HUES64 (cell line): Measurements from ENCODE around the gene DPPA2.

ENCODE experiments used
- H3K27ac ChIP-seq: 2 replicates; pipeline ENCODE4 v1.7.0; 2013; ENCODE audit warnings: low read depth, low read length, inconsistent platforms
- H3K27me3 ChIP-seq: 2 replicates; pipeline ENCODE4 v1.6.1; 2013; ENCODE audit warnings: mild to moderate bottlenecking, low read length; ENCODE audit not compliant: insufficient read depth
- H3K36me3 ChIP-seq: 2 replicates; pipeline ENCODE4 v1.6.1; 2013; ENCODE audit warnings: mild to moderate bottlenecking, low read length; ENCODE audit not compliant: insufficient read depth
- H3K4me1 ChIP-seq: 2 replicates; pipeline ENCODE4 v1.6.1; 2013; ENCODE audit warnings: mild to moderate bottlenecking, low read length, moderate library complexity; ENCODE audit not compliant: insufficient read depth
- H3K4me3 ChIP-seq: 2 replicates; pipeline ENCODE4 v1.5.1; 2013; ENCODE audit warnings: mild to moderate bottlenecking, low read length, moderate library complexity
- H3K9ac ChIP-seq: 2 replicates; pipeline ENCODE4 v1.6.1; 2013; ENCODE audit warnings: mild to moderate bottlenecking, low read depth, low read length
- H3K9me3 ChIP-seq: 2 replicates; pipeline ENCODE4 v1.6.1; 2013; ENCODE audit warnings: low read depth, low read length; ENCODE audit not compliant: insufficient read depth
- WGBS: fragments of 150-250, 120-280 bp; methylation state at CpG from one replicate; pipeline ENCODE4 v1.1.7; 2013; ENCODE audit warnings: missing lambda C conversion rate; 5-methylcytosine and 5-hydroxymethylcytosine counted together

DPPA2 gene

DNA sequence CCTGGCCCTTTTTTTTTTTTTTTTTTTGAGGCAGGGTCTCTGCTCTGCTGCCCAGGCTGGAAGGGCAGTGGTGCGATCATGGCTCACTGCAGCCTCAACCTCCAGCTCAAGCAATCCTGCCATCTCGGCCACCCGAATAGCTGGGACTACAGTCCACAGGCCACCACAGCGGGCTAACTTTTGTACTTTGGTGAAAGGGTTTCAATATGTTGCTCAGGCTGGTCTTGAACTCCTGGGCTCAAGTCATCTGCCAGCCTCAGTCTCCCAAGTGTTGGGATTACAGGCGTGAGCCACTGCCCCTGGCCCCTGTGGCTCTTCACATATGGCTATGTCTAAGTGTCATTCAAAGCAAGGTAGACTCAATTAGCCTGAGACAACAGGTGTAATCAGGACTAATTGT is 8.8 kb upstream of the DPPA2 start:
- Histone ChIP-seq H3K4me3 (no peak overlapping the region), H3K9ac (no peak overlapping the region), H3K27me3 (no peaks in the 10 kb centered on the region), H3K4me1 (no peaks in the 10 kb centered on the region; the same call in 1 of the 2 replicates), H3K36me3 (peaks cover 44% of the 10 kb centered on the region), H3K9me3 (no peaks in the 10 kb centered on the region), H3K27ac (no peak overlapping the region)
- 86% methylated on average over 5 of the region's 5 CpGs for WGBS

GRCh38 chr3:109313061-109313460 is 3.3 kb downstream of the DPPA2 start:
- no peak overlapping the region for H3K9ac ChIP-seq
- H3K27ac ChIP-seq, result no peak overlapping the region
- no peaks in the 10 kb centered on the region for H3K9me3 ChIP-seq
- H3K27me3 ChIP-seq, result no peaks in the 10 kb centered on the region
- WGBS, result 100% methylated on average over 1 of the region's 1 CpG
- peaks cover 30% of the 10 kb centered on the region for H3K4me1 ChIP-seq
- H3K4me3 ChIP-seq, result no peak overlapping the region
- no peaks in the 10 kb centered on the region; the same call in 1 of the 2 replicates for H3K36me3 ChIP-seq

GRCh38 chr3:109297496-109297895 is 18.8 kb downstream of the DPPA2 start:
- Histone ChIP-seq H3K27me3 (no peaks in the 10 kb centered on the region), H3K4me3 (no peak overlapping the region), H3K9ac (no peak overlapping the region), H3K36me3 (no peaks in the 10 kb centered on the region), H3K9me3 (no peaks in the 10 kb centered on the region), H3K4me1 (no peaks in the 10 kb centered on the region), H3K27ac (no peak overlapping the region)
- WGBS, result 100% methylated on average over 2 of the region's 2 CpGs

- Histone ChIP-seq H3K36me3 (no peaks in the 10 kb centered on the region), H3K27ac (no peak overlapping the region), H3K27me3 (no peaks in the 10 kb centered on the region), H3K9me3 (no peaks in the 10 kb centered on the region), H3K9ac (no peak overlapping the region), H3K4me3 (no peak overlapping the region), H3K4me1 (peaks cover 9% of the 10 kb centered on the region; the same call in 1 of the 2 replicates)
Observed at GRCh38 chr3:109284071-109284470, 32.2 kb downstream of the DPPA2 start.

DNA sequence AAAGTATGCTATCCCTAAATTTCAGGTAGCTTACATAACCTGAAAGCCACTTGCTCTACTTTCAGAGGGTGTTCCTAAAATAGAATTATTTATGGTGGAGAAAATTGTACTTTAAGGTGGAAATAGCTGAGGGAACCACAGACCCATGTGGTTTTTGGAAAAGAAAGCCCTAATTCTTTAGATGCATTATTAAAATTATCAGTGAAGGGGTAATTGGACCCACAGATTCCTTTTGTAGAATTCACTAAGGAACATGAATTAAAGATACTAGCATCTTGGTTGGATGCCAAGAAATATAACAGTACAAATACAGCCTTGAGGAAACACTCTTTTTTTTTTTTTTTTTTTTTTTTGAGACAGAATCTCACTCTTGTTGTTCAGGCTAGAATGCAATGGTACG is 37.8 kb downstream of the DPPA2 start:
- Histone ChIP-seq H3K27ac (no peak overlapping the region), H3K4me3 (no peak overlapping the region), H3K4me1 (peaks cover 5% of the 10 kb centered on the region; the same call in 1 of the 2 replicates), H3K27me3 (no peaks in the 10 kb centered on the region), H3K9ac (no peak overlapping the region), H3K36me3 (no peaks in the 10 kb centered on the region), H3K9me3 (no peaks in the 10 kb centered on the region)
- WGBS, result 93% methylated on average over 1 of the region's 1 CpG

- H3K27me3 ChIP-seq, result no peaks in the 10 kb centered on the region
- H3K4me3 ChIP-seq, result no peak overlapping the region
- H3K36me3 ChIP-seq, result no peaks in the 10 kb centered on the region
- H3K4me1 ChIP-seq, result peaks cover 5% of the 10 kb centered on the region; the same call in 1 of the 2 replicates
- no peaks in the 10 kb centered on the region for H3K9me3 ChIP-seq
- no peak overlapping the region for H3K27ac ChIP-seq
- 95% methylated on average over 3 of the region's 3 CpGs for WGBS
- no peak overlapping the region for H3K9ac ChIP-seq
Observed at GRCh38 chr3:109278141-109278540, 38.2 kb downstream of the DPPA2 start.

DNA sequence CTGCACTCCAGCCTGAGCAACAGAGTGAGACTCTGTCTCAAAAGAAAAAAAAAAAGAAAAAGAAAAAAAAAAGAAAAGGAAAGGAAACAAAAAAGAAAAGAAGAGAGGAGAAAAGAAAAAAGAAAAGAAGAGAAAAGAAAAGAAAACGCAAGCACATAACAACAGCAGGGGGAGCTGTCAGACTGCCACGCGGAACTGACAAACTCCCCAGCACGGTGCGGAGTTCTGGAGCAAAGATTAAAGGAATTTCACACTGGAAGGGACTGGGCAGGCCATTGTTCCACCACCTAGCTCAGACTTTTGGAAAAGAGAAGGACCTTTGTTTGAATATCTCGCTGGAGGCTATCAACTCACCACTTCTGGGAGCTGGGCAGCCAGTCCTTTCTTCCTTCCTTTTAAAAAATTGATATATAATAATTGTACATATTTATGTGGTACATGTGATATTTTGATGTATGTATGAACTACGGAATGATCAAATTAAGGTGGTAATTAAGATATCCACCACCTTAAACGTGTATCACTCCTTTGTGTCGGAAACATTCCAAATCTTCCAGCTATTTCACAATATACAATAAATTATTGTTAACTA is 40.5 kb downstream of the DPPA2 start:
- Histone ChIP-seq H3K9me3 (no peaks in the 10 kb centered on the region), H3K27ac (no peak overlapping the region), H3K9ac (no peak overlapping the region), H3K36me3 (no peaks in the 10 kb centered on the region), H3K4me1 (peaks cover 5% of the 10 kb centered on the region; the same call in 1 of the 2 replicates), H3K27me3 (no peaks in the 10 kb centered on the region), H3K4me3 (no peak overlapping the region)
- WGBS, result 20% methylated on average over 8 of the region's 9 CpGs

GRCh38 chr3:109270779-109271178 is 45.5 kb downstream of the DPPA2 start:
- no peaks in the 10 kb centered on the region for H3K27me3 ChIP-seq
- H3K9ac ChIP-seq, result no peak overlapping the region
- H3K27ac ChIP-seq, result no peak overlapping the region
- H3K4me3 ChIP-seq, result no peak overlapping the region
- 90% methylated on average over 7 of the region's 7 CpGs for WGBS
- peaks cover under 1% of the 10 kb centered on the region; the same call in 1 of the 2 replicates for H3K4me1 ChIP-seq
- H3K9me3 ChIP-seq, result no peaks in the 10 kb centered on the region
- no peaks in the 10 kb centered on the region for H3K36me3 ChIP-seq

DNA sequence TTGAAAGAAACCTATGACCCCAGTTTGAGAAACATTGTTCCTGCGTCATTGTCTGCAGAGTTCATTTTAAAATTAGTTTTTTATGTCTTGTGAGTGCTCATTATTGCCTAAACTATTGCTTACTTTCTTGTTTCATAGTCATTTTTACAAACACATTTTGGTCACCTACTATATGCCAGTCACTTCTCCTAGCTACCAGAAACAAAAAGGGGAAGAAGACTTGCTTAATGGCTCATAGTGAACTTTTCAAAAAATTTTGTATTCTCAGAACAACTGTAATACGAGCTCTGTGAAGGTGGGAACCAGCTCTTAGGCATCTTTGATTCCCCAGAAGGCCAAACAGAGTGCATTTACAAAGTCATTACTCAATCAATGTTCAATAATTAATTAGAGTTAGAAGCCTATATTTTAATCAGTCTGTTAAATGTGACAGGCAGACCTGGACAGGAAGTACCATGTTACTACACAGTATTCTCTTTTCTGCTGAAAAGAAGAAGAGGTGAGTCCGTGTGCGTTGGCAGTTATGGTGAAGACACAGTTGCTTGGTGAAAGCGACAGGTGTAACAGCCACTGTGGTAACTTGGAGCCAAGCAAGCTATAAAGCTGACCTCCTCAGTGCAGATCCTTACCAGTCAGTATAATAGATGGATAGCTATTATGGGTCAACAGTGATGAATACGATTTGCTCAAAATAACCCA is 46.6 kb downstream of the DPPA2 start:
- WGBS, result 96% methylated on average over 4 of the region's 6 CpGs
- Histone ChIP-seq H3K9ac (no peak overlapping the region), H3K9me3 (no peaks in the 10 kb centered on the region), H3K27ac (no peak overlapping the region), H3K4me3 (no peak overlapping the region), H3K4me1 (no peaks in the 10 kb centered on the region), H3K36me3 (no peaks in the 10 kb centered on the region), H3K27me3 (no peaks in the 10 kb centered on the region)

DNA sequence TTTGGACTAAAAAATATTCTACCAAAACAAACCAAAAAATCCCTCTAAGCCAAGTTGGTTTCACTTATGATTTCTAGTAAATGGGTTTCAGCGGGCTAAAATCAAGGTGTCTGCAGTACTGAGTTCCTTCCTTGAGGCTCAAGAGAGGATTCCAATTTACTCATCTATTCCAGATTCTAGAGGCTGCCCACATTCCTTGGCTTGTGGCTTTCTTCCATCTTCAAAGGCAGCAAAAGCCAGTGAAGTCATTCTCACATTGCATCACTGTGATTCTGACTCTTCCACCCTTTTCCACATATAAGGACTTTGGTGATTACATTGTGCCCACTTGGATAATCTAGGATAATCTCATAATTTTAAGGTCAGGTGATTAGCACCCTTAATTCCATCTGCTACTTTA is 48.1 kb downstream of the DPPA2 start:
- Histone ChIP-seq H3K4me3 (no peak overlapping the region), H3K27me3 (no peaks in the 10 kb centered on the region), H3K9ac (no peak overlapping the region), H3K4me1 (no peaks in the 10 kb centered on the region), H3K36me3 (no peaks in the 10 kb centered on the region), H3K27ac (no peak overlapping the region), H3K9me3 (no peaks in the 10 kb centered on the region)
- WGBS, result 89% methylated on average over 1 of the region's 1 CpG

GRCh38 chr3:109265295-109265694 is 51.0 kb downstream of the DPPA2 start:
- H3K9me3 ChIP-seq, result no peaks in the 10 kb centered on the region
- no peak overlapping the region for H3K4me3 ChIP-seq
- no peak overlapping the region for H3K9ac ChIP-seq
- no peaks in the 10 kb centered on the region for H3K27me3 ChIP-seq
- WGBS, result 100% methylated on average over 2 of the region's 2 CpGs
- H3K36me3 ChIP-seq, result no peaks in the 10 kb centered on the region
- no peaks in the 10 kb centered on the region for H3K4me1 ChIP-seq
- no peak overlapping the region for H3K27ac ChIP-seq
